ENCODE results near the gene CADPS2.

The CADPS2 gene

DNA sequence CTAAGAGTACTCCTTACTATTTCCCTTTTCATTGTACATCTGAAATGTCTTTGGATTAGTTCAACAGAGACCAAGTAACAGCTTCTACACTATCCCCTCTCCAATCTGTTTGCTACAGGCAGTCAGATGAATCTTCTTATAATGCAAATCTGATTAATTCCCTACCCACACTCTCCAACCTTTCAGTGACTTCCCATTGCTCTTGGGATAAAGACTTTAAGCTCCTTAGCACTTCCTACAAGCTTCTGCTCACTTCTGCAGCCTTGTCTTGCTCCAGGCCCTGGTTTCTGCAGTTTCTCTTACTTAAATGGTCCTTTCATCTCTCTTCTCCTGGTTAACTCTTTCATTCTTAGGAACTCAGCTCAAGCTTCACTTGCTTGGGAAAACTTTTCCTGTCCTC lies 516.5 kb downstream of the CADPS2 start:
- TF ChIP-seq, protein P1, sequence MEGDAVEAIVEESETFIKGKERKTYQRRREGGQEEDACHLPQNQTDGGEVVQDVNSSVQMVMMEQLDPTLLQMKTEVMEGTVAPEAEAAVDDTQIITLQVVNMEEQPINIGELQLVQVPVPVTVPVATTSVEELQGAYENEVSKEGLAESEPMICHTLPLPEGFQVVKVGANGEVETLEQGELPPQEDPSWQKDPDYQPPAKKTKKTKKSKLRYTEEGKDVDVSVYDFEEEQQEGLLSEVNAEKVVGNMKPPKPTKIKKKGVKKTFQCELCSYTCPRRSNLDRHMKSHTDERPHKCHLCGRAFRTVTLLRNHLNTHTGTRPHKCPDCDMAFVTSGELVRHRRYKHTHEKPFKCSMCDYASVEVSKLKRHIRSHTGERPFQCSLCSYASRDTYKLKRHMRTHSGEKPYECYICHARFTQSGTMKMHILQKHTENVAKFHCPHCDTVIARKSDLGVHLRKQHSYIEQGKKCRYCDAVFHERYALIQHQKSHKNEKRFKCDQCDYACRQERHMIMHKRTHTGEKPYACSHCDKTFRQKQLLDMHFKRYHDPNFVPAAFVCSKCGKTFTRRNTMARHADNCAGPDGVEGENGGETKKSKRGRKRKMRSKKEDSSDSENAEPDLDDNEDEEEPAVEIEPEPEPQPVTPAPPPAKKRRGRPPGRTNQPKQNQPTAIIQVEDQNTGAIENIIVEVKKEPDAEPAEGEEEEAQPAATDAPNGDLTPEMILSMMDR (IDR thresholded peaks at IDR 0.05; ENCODE audit: poor library complexity, severe bottlenecking): no peak
- H3K4me3 ChIP-seq (ENCODE audit: severe bottlenecking): no peak overlapping the region
- H3K36me3 ChIP-seq (ENCODE audit: low read depth): no peaks in the 10 kb centered on the region
- H3K27me3 ChIP-seq (ENCODE audit: insufficient read depth, poor library complexity, severe bottlenecking): no peaks in the 10 kb centered on the region
- no peaks in the 10 kb centered on the region for H3K9me3 ChIP-seq (ENCODE audit: severe bottlenecking)
- ATAC-seq (ENCODE audit: low read depth) (no peak), DNase-seq (ENCODE audit: low spot score) (no peak)
- no peaks in the 10 kb centered on the region for H3K4me1 ChIP-seq (ENCODE audit: insufficient read depth, poor library complexity, severe bottlenecking)
- no peak overlapping the region for H3K27ac ChIP-seq (ENCODE audit: poor library complexity, severe bottlenecking)

DNA sequence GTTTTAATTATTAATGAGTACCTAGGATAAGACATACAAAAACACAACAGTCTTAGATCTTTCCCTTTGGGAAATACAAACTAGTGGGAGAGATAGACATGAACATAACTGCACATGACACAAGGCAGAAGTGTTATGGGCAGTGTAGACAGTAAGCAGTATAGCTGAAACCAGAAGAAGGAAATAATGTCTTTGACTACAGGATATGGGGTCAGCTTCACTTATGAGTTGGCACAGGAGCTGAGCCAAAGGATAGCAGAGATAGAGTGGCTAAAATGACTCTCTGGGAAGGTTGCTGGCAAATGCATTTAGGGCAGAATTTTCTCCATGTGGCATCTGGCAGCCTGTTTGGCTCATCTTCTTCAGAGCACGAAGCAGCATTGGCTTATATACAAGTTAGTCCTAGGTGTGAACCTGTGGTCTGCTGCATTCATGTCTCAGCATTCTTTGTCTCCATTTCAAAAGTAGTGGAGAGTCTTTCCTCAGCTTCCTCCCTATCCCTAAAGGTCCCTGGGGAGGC lies 521.4 kb downstream of the CADPS2 start:
- TF ChIP-seq, protein P1 (IDR thresholded peaks at IDR 0.05; ENCODE audit: poor library complexity, severe bottlenecking): no peak
- Histone ChIP-seq H3K27me3 (ENCODE audit: insufficient read depth, poor library complexity, severe bottlenecking) (no peaks in the 10 kb centered on the region), H3K36me3 (ENCODE audit: low read depth) (no peaks in the 10 kb centered on the region), H3K27ac (ENCODE audit: poor library complexity, severe bottlenecking) (no peak overlapping the region), H3K4me3 (ENCODE audit: severe bottlenecking) (no peak overlapping the region), H3K4me1 (ENCODE audit: insufficient read depth, poor library complexity, severe bottlenecking) (no peaks in the 10 kb centered on the region), H3K9me3 (ENCODE audit: severe bottlenecking) (no peaks in the 10 kb centered on the region)
- ATAC-seq (ENCODE audit: low read depth) (no peak), DNase-seq (ENCODE audit: low spot score) (no peak)

DNA sequence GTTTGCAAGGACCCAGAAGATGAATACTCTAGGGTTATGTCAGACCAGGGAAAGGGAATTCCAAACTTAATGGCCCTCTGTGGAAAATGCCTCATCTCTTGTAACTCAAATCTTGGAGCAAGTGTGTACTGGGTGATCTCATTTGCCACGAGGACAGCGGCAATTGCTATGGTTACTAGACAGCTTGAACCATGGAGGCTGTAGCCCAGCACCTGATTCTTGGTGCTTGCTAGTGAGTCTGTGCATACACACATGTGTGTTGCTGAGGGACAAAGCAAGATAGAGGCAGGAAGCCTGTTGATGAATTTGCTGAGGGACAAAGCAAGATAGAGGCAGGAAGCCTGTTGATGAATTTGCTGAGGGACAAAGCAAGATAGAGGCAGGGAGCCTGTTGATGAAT lies 523.1 kb downstream of the CADPS2 start:
- H3K4me1 ChIP-seq (ENCODE audit: insufficient read depth, poor library complexity, severe bottlenecking): no peaks in the 10 kb centered on the region
- ATAC-seq (ENCODE audit: low read depth): no peak
- no peaks in the 10 kb centered on the region for H3K9me3 ChIP-seq (ENCODE audit: severe bottlenecking)
- no peaks in the 10 kb centered on the region for H3K36me3 ChIP-seq (ENCODE audit: low read depth)
- DNase-seq (ENCODE audit: low spot score): no peak
- no peak overlapping the region for H3K27ac ChIP-seq (ENCODE audit: poor library complexity, severe bottlenecking)
- no peaks in the 10 kb centered on the region for H3K27me3 ChIP-seq (ENCODE audit: insufficient read depth, poor library complexity, severe bottlenecking)
- H3K4me3 ChIP-seq (ENCODE audit: severe bottlenecking): no peak overlapping the region
- TF ChIP-seq, protein P1 (IDR thresholded peaks at IDR 0.05; ENCODE audit: poor library complexity, severe bottlenecking): no peak

GRCh38 chr7:122362473-122362872 lies 523.8 kb downstream of the CADPS2 start:
- DNase-seq (ENCODE audit: low spot score): no peak
- TF ChIP-seq, protein P1 (IDR thresholded peaks at IDR 0.05; ENCODE audit: poor library complexity, severe bottlenecking): no peak
- Histone ChIP-seq H3K27me3 (ENCODE audit: insufficient read depth, poor library complexity, severe bottlenecking) (no peaks in the 10 kb centered on the region), H3K4me1 (ENCODE audit: insufficient read depth, poor library complexity, severe bottlenecking) (no peaks in the 10 kb centered on the region), H3K27ac (ENCODE audit: poor library complexity, severe bottlenecking) (no peak overlapping the region), H3K9me3 (ENCODE audit: severe bottlenecking) (no peaks in the 10 kb centered on the region), H3K4me3 (ENCODE audit: severe bottlenecking) (no peak overlapping the region), H3K36me3 (ENCODE audit: low read depth) (no peaks in the 10 kb centered on the region)
- ATAC-seq (ENCODE audit: low read depth): no peak

DNA sequence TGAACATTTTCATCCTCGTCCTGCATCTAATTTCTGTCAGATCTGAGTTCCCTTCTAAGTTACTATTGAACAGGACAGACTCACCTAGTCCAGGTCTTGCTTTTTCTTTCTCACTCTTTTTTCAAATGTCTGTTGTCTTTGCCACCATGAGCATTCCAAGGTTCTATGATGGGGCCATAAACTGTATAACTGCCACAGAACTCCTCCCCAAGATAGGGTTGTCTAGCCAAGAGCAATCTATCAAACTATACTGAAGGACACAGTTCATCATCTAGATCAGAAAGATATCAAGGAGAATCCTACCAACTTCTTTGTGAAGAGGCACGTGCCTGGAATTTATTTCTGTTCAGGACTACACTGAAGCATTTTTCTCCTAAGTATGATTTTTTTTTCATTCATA lies 531.6 kb downstream of the CADPS2 start:
- TF ChIP-seq, protein P1 (IDR thresholded peaks at IDR 0.05; ENCODE audit: poor library complexity, severe bottlenecking): no peak
- DNase-seq (ENCODE audit: low spot score) (no peak), ATAC-seq (ENCODE audit: low read depth) (no peak)
- Histone ChIP-seq H3K27me3 (ENCODE audit: insufficient read depth, poor library complexity, severe bottlenecking) (no peaks in the 10 kb centered on the region), H3K27ac (ENCODE audit: poor library complexity, severe bottlenecking) (no peak overlapping the region), H3K4me1 (ENCODE audit: insufficient read depth, poor library complexity, severe bottlenecking) (no peaks in the 10 kb centered on the region), H3K36me3 (ENCODE audit: low read depth) (no peaks in the 10 kb centered on the region), H3K9me3 (ENCODE audit: severe bottlenecking) (no peaks in the 10 kb centered on the region), H3K4me3 (ENCODE audit: severe bottlenecking) (no peak overlapping the region)
